HTERT RPE-1 (cell line): Measurements from ENCODE around the gene GNG12.

ENCODE experiments used
- in situ Hi-C: fragments of 300-500 bp; cut with MboI; formaldehyde crosslinking; loops from 4 replicates; pipeline ENCODE4 v1.14.3; 2020; ENCODE audit warnings: low sequenced_read_pairs

GNG12 gene

GRCh38 chr1:67843331-67843730 is 10.1 kb upstream of the GNG12 start:
- in situ Hi-C loops: no loop called here

- in situ Hi-C loops: no loop called here
Observed at GRCh38 chr1:67840449-67840848, 7.2 kb upstream of the GNG12 start.

GRCh38 chr1:67839826-67840225 is 6.6 kb upstream of the GNG12 start:
- in situ Hi-C loops: no loop called here

- in situ Hi-C loops: no loop called here
Observed at GRCh38 chr1:67838180-67838910, 5.1 kb upstream of the GNG12 start.

- in situ Hi-C loops: no loop called here
Observed at GRCh38 chr1:67836769-67837168, 3.5 kb upstream of the GNG12 start.

- in situ Hi-C loops: no loop called here
Observed at GRCh38 chr1:67835663-67836452, 2.6 kb upstream of the GNG12 start.

GRCh38 chr1:67834246-67834877 is 1.1 kb upstream of the GNG12 start:
- in situ Hi-C loops: no loop called here

- in situ Hi-C loops: no loop called here
Observed at GRCh38 chr1:67833602-67833940, 304 bp upstream of the GNG12 start.

- in situ Hi-C loops: no loop called here
Observed at GRCh38 chr1:67831850-67832513, 1.3 kb downstream of the GNG12 start.

- in situ Hi-C loops: no loop called here
Observed at GRCh38 chr1:67830928-67831830, 2.1 kb downstream of the GNG12 start.

- in situ Hi-C loops: no loop called here
Observed at GRCh38 chr1:67830226-67830625, 3.0 kb downstream of the GNG12 start.

- in situ Hi-C loops: no loop called here
Observed at GRCh38 chr1:67827688-67828087, 5.6 kb downstream of the GNG12 start.

GRCh38 chr1:67825591-67825990 is 7.7 kb downstream of the GNG12 start:
- in situ Hi-C loops: no loop called here

GRCh38 chr1:67824766-67825165 is 8.5 kb downstream of the GNG12 start:
- in situ Hi-C loops: no loop called here

- in situ Hi-C loops: no loop called here
Observed at GRCh38 chr1:67823615-67824014, 9.7 kb downstream of the GNG12 start.

GRCh38 chr1:67821263-67821662 is 12.0 kb downstream of the GNG12 start:
- in situ Hi-C loops: no loop called here

GRCh38 chr1:67818725-67819301 is 14.5 kb downstream of the GNG12 start:
- in situ Hi-C loops: no loop called here

GRCh38 chr1:67818162-67818561 is 15.1 kb downstream of the GNG12 start:
- in situ Hi-C loops: no loop called here

- in situ Hi-C loops: no loop called here
Observed at GRCh38 chr1:67817319-67817718, 15.9 kb downstream of the GNG12 start.

- in situ Hi-C loops: no loop called here
Observed at GRCh38 chr1:67816506-67816905, 16.8 kb downstream of the GNG12 start.
